ENCODE data around the gene COL16A1.

COL16A1 gene

DNA sequence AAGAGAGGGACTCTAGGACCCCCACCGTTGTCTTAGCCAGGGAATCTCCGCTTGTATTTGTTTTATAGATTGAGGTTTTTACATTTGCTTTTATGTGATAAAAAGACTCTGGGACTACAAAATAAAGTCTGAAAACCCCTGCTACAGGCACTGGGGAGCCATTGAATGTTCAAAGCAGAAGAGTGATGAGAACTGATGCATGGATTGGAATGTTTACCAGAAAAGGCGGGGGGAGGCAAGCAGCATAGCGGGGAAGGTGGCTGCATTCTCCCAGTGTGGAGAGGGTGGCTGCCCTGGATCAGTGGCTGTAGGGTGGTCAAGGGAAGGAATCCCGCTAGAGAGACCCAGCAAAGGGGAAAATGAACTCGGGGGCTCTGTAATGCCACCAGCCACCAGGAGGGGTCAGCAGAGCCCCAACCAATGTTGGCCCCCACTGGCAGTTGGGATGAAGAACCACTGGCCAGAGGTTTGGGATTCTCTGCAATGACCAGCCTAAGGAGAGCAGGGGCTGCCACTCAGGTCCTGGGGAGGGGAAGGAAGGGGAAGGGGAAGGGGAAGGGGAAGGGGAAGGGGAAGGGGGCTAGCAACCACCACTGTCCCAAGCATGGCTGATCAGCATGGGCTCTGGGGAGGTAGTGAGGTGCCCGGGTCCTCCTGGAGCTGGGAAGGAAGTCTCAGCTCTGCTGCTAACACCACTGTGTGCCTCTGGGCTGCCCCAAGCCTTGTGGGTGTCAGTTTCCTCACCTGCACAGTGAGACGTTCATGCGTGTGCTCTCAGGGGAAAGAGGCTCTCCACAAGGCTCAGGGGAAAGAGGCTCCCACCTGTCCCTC is 40.0 kb downstream of the COL16A1 start:
- DNase-seq: peak; percentile 26 to 47

DNA sequence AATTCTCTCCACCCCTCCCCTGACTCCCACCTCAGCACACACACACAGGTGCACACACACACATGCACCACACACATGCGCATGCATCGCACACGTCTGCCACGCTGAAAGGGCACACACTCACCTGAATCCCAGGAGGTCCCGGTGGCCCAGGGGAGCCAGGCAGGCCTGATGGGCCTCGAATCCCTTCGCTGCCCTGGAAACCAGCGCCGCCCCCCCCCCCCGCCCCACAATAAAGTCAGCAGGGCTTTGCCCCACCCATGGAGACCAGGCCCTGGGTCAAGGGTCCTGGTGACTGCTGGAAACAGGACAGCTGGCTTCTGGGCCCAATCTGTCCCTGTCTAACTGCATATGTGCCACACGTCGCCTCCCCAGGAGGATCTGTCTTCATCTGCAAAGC is 41.4 kb downstream of the COL16A1 start:
- DNase-seq: no peak

DNA sequence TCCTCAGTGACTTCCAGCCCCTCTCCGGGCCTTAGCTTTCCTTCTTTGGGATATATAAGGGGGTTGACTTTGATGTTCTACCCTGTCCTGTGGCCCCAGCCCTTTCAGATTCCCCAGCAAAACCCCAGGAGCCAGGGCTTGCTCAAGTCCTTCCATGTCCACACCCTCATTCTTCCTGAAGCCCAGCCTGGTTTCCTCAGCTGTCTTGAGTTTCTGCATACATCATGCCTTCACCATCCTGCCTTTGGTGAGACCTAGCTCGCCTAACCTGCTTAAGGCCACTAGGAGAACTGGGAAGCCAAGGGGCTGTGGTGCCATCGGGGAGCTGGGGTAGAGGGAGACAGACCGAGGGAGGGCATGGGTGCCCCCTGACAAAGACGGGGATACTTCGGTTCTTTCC is 42.0 kb downstream of the COL16A1 start:
- DNase-seq: no peak

DNA sequence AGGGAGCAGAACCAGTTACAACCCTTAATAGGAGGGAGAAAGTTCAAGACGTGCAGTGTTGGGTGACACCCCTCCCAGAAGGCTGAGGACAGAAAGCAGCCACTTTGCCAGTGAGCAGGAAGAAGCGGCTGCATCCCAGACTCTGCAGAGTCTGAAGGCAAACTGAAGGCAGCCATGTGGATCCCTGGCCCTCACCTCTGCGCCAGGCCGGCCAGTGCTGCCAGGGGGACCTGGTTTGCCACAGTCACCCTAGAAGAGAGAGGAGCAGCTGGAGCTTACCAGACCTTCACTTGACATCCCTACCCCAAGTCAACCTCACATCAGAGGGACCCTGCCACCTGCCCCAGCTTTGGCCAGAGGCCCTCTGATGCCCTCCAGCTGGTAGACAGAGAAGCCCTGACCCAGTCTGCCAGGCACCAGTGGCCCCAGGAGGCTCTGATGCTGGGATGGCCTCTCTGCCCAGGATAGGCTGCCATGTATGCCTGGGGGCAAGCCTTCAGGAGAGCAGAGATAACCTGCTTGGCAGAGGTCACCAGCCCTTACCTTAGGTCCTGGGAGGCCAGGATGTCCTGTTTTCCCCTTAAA is 42.9 kb downstream of the COL16A1 start:
- no peak for DNase-seq

DNA sequence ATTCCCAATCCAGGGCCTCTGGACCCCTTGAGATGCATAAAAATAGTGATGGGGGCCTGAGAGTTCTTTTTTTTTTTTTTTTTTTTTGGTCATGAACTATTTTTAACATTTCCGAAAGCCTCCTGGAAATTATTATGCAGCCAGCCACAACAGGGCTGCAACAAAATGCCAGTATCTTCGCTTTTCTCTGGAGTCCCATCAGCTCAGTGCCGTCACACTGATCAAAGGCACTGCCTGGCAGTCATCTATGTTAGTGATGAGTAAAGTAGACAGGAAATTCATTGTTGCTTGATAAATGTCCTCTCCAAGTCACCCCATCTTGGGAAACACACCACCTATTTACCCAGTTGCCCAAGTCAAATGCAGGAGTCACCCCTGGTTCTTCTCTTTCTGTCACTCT is 43.9 kb downstream of the COL16A1 start:
- no peak for DNase-seq

DNA sequence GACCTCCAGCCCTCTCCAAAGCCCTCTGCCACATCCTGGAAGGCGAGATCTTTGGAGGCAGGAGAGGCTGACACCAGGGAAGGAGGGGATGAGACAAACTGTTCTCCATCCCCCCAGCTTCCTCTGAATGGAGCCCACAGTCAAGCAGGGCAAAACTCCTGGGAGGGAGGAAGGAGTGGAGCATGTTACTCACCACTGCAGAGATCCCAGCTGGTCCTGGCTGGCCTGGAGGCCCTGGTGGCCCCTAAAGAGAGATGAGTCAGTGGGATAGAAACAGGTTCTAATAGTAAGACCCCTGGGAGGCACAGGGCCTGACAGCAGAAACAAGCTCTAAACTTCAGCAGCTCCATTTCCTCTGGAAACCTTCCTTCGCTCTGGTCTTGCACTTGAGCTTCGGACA is 45.1 kb downstream of the COL16A1 start:
- no peak for DNase-seq

DNA sequence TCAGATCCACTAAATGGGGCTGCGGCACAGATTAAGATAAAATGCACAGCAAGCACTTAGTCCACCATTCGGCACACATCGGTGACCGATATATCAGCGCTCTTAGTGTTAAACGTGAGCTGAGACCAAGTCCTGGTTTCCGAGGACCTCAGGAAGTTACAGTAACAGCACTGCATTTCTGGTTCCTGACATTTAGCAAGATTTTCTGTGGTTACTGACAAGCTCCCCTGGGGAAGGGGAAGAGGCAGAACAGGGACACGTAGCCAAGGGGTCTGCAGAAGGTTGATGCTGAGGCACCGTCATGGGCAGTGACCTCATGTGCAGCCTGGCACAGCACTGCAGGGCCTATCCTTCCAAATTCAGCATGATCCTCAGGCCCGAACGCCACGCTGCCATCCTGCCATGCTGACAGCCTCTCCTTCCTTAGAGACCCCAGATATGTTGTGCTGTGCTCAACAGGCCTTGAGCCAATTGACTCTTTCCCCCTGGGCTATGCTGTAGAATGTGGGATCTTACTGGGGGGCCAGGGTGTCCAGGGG is 45.8 kb downstream of the COL16A1 start:
- no peak for DNase-seq

DNA sequence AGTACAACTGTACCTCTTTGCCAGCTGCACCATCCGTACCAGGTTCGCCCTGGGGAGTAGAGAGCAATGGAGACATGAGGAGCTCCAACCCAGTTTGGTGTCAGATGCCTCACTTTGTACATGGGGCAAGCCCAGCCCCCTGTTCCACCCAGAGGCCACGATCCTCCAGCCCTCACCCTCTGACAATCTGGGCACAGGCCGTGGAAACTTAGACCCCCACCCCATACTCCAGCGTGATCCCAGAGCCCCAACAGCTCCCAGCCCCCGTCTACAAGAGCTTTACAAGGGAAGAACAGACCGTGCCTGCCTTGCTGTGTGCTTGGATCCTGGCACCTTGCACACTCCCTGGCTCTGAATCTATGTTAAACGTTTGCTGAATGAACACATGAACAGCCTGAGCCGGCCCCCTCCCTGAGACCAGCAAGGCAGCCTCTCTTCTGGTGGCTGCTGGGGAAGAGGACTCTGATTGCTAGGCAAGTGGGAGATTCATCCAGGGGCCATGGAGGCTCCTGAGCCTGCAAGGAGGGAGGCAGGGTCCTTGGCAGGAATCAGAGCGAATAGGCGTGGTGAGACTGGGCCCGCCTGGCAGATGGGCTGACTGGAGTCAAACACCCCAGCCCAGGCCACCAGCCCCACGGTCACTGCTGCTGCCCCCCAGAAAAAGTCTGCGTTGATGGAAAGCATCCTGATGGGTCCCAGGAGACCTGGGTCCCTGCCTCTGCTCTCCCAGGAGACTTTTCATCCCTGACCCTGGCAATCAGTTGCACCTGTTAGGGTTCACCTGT is 46.6 kb downstream of the COL16A1 start:
- DNase-seq: no peak

DNA sequence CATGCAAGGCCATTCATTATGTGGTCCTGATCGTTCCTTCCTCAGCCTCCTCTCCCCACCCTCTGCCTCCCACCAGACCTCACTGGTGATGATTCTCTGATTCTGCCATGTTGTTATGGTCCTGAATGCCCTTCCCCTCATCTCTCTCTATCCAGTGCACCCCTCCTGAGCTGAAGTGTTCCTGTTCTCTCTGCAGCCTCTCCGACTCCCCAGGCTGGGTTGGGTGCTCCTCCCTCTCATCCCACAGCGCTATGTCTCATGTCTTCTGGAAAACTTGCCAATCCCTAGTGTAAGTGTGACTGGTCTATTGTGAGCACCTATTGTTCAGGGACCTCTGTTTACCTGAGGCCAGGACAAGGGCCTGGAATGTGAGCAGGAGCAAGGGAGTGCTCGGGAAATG is 48.1 kb downstream of the COL16A1 start:
- no peak for DNase-seq

DNA sequence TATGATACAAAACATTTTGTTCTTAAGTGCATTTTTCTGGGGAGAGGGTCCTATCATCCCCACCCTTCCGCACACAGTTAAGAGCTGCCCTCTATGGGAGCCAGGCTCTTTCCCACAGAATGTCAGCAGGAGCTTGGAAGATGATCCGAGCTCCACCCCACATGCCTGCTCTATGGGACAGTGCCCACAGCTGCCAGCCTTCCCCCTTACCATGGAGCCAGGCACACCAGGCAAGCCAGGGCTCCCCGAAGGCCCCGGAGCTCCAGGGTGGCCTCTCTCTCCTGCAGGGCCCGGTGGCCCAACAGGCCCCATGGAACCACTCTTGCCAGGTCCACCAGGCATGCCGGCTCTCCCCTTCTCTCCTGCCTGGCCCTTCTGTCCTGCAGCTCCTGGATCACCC is 48.7 kb downstream of the COL16A1 start:
- DNase-seq: no peak

DNA sequence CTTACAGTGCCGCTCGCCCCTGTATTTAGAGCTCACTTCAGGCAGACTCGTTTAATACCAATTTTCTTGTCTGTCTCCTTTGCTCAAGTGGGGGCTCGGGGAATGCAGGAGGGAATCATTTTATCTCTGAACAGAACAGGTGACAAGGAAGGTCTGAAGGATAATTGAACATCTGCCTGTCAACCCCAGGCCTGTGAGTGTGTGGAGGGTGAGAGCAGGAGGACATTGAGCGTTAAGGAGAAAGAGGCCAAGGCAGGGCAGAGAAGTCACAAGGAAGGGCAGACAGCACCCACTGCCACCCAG is 49.4 kb downstream of the COL16A1 start:
- no peak for DNase-seq

DNA sequence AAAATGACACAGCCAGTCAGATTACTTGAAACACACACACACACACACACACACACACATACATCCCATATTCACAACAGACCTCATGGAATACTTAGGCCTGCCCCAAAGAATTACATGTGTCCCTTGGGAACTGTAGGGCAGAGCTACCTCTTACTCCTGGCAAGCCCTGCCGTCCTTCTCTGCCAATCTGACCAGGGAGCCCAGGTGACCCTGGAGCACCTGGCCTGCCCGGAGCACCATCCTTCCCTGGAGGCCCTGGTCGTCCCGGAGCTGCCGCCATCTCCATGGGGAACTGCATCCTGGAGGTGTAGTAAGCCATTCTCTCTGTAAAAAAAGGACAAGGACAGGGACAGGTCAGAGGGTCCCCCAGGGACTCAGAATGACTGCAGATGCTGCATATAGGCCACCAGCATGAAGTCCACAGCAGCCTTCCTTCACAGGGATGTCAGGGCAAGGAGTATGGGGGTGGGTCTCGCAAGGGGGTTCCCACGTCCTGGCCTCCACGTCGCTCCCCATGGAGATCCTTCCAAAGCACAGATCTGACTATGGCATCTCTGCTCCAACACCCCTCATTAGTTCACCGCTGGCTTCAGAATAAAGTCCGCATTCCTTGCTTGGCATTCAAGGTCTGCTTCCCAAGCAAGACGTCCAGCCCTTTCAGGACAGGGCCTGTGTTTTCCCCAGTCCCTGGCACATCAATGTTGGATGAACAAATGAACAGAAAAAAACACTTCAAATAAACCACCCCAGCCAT is 49.9 kb downstream of the COL16A1 start:
- no peak for DNase-seq

DNA sequence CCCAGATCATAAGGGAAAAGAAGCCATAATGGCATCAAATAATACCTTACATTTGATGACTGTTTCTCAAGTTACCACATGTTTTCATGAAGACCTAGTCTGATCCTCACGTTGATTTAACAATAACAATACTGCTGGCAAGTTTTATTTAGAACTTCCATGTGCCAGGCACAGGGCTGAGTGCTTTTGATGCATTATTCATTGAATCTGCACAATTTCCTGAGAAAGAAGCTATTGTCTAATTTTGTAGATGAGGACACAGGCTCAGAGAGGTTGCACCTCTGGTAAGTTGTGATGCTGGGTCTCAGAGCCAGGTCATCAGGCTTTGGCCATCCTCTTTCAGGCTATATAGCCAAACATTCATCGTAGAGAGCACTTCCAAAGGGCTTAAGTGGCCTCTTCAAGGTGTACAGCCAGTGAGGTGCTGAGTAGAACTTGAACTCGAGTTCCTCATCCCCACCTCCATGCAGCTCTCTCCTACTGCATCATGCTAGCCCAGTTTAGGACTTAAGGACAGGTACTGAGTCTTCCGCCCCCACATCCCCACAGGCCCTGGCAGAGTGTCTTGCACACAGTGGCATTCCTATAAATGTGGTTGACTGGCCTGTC is 50.8 kb downstream of the COL16A1 start:
- no peak for DNase-seq

DNA sequence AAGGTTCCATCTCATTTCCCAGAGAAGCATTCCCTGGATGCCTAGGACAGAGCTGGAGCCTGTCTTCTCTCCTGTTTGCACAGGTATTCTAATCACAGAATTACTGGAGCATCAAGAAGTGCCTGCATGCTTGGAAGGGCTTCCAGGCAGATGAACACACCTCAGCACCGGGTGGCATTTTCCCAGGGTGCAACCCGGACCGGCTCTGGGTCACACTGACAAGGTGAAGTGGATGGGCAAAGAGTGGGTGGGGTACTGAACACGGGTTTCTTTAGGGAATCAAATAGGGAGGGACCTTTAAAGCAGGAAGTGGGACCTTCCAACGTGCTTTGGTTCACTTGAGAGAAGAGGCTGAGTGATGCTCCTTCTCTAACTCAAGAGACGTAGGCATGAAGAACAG is 52.1 kb downstream of the COL16A1 start:
- DNase-seq: no peak

DNA sequence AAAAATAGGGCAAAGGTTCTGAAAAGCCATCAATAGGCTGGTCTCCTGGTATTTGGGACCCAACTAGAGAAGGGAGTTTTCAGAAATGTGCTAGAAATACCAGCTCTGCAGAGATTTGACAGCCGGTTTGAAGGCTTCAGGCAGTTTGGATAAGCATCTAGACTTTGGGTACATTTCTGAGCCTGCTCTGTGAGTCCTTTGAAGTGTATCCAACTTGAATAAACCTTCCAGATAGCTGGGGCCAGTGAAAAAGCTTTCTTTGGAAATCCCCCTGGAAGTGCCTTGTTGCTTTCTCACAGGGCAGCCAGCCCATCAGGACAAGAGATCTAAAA is 52.8 kb downstream of the COL16A1 start:
- no peak for DNase-seq

DNA sequence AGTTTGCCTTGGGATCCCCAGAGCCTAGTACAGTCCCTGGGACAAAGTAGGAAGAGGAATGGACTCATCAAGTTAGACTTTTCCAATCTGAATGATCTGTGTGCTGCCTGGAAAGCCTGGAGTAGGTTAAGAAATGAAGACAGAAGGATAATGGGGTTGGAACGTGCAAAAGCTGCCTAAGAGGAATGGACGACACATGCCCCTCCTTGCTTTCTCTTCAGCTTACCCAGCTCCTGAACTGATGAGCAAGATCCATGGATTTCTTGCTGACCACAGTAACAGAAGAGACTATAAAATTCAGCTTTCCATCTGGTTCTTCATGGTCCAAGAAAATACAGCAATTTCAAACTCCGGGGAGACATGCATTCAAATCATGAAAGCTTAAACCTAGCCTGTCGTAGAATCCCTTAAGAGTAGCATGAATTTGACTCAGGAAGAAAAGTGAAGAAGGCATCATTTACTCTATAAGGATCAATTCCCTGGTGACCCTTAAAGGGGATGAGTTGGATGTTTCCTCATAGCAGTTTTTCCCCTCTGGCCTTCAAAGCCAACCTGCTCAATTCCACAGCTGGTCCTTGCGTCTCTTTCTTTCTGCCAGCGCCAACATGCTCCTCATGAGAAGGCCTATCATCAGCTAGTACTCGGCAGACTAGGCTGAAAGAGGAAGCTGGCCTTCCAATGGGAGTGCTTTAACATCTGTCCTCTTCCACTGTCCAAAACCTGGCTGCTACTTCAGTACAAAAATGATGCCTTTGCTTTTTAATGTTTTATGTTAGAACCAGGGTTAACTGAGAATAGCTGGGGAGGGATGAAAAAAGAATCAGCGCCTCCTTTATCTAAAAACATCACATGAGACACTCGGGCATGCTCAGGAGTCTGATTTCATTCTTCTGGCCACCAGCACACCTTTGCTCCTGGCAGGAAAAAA is 53.4 kb downstream of the COL16A1 start:
- DNase-seq: no peak

DNA sequence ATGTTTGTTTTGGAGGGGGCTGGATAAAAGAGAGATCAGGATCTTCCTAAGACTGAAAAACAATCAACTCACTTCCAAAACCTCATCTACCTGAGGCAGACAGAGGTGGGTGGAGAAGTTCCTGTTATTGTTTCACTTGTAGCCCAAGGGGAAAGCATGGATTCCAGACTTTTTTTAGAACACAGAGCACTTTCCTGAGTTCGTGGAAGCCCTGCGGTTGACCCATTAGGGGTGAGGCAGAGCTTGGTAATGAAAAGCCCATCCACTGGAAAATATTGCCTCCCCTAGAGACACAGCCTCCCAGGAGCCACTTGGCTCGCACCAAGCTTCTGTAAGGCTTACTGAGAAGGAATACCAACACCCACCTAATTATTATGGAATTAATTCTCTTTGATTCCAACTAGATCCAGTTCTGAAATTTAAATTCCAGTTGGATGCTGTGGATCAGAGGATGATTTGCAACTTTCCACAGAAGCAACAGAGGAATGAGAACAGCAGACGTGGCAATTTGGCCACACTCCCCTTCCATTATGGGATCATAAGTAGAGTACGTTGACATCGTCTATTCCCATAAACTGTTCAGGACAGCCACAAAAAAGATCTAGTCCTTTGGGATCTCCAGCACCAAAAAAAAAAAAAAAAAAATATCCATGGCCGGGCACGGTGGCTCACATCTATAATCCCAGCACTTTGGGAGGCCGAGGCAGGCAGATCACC is 55.0 kb downstream of the COL16A1 start:
- DNase-seq: no peak

DNA sequence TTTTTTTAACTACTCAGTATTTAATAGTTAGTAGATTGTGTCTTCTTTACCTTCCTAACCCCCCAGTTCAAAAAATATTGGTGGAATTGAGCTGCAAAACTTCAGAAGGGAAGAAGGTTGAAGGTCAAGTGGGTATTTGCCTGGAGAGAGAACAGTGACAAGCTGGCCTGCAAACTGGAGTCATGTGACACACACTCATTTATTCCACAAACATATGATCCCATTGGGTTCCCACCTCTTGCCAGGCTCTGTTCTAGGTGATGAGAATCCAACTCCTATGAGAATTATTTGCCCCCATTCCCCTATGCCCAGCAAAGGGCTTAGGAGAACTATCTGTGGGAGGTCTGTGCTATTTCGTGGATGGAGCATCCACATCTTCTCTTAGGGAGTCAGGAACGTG is 55.6 kb downstream of the COL16A1 start:
- no peak for DNase-seq

DNA sequence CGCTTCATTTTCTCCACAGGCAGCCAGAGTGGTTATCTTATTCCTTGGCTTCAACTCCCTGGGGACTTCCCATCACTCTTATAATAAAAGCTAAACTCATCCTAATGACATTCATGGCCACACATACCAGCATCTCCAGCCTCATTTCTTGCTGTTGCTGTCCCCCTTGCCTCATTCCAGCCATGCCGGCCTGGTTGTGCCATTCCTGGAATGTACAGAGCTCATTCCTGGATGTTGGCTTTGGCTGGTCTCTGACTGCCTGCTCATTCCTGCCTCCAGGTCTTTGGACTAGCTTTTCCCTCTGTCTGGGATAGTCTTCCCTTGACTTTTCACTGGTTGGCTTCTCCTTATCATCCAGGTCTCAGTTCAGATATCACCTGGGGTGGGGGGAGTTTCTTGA is 56.7 kb downstream of the COL16A1 start:
- no peak for DNase-seq

DNA sequence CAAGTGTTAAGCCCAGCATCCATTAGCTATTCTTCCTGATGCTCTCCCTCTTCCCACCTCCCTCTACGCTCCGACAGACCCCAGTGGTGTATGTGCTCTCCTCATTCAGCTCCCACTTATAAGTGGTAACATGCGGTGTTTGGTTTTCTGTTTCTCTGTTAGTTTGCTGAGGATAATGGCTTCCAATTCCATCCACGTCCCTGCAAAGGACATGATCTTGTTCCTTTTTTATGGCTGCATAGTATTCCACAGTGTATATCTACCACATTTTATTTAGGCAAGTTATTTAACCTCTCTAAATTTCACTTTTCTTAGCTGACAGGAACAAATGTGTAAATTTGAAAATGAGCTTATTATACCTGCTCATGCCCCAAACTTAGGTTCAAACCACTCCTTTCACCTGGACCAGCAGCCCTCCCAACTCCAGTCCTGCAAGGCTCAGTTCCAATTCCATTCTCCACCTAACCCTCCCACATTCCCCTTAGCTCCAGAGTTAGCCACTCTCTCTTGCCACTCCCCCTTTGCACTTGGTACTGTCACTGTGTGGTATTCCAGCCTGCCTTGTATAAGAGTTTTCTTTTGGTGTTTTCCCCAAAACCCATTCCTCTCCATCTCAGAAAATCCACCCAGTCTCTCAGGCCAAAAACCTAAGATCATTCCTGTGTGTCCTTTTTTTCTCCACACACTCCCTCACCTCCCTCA is 57.4 kb downstream of the COL16A1 start:
- DNase-seq: no peak

DNA sequence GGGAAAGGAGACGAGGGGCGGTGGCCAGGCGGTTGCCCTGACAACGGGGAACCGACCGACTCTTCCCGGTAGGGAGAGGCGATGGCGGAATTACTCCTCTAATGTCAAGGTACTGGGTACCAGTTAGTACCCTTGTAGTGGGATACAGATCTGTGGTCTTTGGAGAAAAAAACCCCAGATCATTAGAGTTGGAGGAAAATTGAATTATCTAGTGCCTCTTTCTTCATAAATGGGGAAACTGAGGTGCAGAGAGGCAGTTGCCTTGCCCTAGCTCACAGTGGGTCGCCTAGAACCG is 58.6 kb downstream of the COL16A1 start:
- DNase-seq: no peak

All from NCI-H446 (cell line).